ENCODE measurements around the gene C1orf35. TPM values are rescaled to one million over a fixed set of nuclear protein-coding genes. Genes with fewer than 3 reads are reported as not detected.

The C1orf35 gene
- 7.6 and 13.6 TPM in 2 replicates for total RNA-seq

DNA sequence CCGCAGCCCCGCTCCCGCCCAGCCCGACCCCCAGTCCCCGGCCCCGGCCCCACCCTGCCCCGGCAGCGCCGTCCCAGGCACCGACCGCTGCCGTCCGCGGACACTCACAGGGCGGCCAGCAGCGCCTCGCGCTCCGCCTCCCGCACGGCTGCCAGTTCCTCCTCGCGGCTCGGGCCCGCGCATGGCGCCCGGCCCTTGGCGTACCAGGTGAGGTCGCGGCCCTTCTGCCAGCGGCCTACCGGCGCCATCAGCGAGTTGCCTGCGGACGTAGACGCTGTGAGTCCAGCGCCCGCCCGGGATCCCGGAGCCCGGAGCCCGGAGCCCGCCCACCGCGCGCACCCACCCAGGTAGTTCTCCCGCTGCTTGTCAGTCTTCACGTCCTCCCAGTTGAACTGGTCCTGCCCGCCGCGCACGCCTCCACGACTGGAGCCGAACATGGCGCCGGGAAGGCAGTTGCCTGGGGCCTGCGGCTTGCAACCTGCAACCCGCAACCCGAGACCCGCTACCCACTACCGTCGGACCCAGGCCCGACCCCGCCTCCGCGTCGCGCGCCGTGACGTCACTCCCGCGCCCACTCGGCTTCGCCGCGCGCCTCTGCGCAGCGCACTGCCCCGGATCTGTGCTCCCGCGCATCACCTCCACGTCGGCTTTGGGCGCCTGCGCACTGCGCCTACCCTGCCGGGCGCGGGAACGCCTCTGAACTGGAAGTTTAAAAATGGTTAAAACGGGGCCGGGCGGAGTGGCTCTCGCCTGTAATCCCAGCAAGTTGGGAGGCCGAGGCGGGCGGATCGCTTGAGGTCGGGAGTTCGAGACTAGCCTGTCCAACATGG is at the start of gene C1orf35:
TSS of gene C1orf35 (minus strand) at position 535 of the 830 bp plus-strand sequence. CDS start at position 437, 98 bp downstream.

GRCh38 chr1:228149406-228150119 is 46.4 kb upstream of the C1orf35 start, which contains the start of gene GJC2:
Gene GJC2, plus strand, starts transcription at chr1:228149930. Its CDS starts 7,829 bp downstream, at chr1:228157759.

DNA sequence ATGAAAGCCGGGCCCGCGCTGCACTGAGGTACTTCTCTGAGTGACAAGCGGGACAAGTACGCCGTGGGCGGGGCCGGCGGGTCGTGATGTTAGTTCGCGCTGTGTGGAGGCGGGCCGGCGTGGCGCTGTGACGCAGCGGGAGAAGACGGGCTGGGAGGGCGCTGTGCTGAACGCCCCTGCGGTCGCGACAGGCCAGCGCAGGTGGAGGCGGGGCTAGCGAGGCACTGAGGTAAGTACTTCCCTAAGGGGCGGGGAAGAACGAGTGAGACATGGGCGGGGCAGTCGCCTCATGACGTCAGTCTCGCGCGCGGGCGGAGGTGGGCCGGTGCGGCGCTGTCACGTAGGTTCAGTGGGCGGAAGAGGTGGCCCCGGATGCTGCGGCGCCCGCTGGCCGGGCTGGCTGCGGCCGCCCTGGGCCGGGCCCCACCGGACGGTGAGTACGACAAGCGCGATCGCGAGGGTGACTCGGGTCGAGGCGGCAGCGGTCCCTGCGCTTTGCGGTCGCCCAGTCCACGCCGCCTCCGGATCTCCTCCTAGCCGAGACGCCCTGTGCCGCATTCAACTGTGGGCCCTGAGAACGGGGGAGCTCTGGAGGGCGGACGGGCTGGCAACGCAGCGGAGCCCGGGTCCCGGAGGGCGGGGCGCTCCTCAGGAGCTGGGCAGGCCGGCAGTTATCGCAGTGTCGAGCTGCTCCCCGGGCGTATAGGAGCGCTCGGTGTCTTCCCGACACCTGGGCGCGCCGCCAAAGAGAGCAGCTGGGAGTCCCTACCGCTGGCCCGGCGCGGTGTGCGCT is 37.0 kb upstream of the C1orf35 start, which contains the start of gene GUK1:
TSS of gene GUK1 (plus strand) at position 349 of the 793 bp plus-strand sequence. CDS start at position 373, 24 bp downstream.

GRCh38 chr1:228109073-228109961 is 6.2 kb upstream of the C1orf35 start, which contains the start of gene MRPL55:
Gene MRPL55, minus strand, starts transcription at chr1:228109299. Its CDS starts 1,039 bp downstream, at chr1:228108260.

DNA sequence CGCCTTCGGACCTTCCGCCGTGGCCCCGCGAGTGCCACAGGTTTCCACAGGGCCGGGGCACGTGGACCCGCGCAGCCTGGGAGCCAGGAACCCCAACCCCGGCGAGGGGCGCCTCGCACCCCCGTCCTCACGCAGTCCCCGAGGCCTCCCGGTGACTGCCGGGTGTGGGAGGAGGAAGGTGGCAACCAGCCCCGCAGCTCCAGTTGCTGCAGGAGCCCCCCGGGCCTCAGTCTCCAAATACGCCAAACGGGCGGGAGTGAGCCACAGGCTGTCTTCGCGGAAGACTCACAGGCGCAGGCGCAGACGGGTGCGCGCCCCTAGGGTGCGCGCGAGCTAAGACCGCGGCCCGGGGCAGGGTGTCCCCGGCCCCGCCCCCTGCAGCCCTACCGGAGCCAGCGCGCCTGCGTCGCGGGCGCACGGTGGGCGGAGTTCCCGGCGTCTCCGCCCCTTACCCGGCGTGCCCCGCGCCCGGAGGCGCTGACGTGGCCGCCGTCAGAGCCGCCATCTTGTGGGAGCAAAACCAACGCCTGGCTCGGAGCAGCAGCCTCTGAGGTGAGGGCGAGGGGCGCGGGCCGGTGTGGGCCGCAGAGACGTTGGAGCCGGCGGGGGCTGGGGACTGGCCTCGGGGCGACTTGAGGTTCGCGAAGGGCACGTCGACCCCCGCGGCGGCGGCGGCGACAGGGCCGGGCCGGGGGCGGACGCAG is 20.8 kb downstream of the C1orf35 start, which contains the start of gene ARF1:
TSS of gene ARF1 (plus strand) at position 495 of the 704 bp plus-strand sequence. CDS start 14,407 bp downstream, outside the sequence.

Other genes with a start within 250 kb of the C1orf35 start
- 0.65 and 0.72 TPM in 2 replicates for gene WNT9A, start 155.4 kb downstream of the C1orf35 start, total RNA-seq
- not detected in 2 replicates for gene WNT3A, start 96.3 kb downstream of the C1orf35 start, total RNA-seq
- gene ARF1, start 20.6 kb downstream of the C1orf35 start, total RNA-seq: 518 and 579 TPM in 2 replicates
- 54.5 and 69.2 TPM in 2 replicates for gene MRPL55, start 6.0 kb upstream of the C1orf35 start, total RNA-seq
- 197 and 338 TPM in 2 replicates for gene GUK1, start 37.0 kb upstream of the C1orf35 start, total RNA-seq
- gene GJC2, start 46.6 kb upstream of the C1orf35 start, total RNA-seq: 2.6 and 4.6 TPM in 2 replicates
- 2.1 and 8.9 TPM in 2 replicates for gene IBA57, start 62.5 kb upstream of the C1orf35 start, total RNA-seq
- gene OBSCN, start 104.7 kb upstream of the C1orf35 start, total RNA-seq: 2.1 and 7.4 TPM in 2 replicates

Data from epithelial cell of alveolus of lung (primary cell).